ENCODE measurements around the gene BATF3. TPM values are rescaled to one million over a fixed set of nuclear protein-coding genes. Genes with fewer than 3 reads are reported as not detected.
"Not testable (repeated sequence)": the region's sequence is repeated elsewhere in the genome, so short reads cannot be mapped to it uniquely, and the experiment has no call there.

The BATF3 gene
- total RNA-seq, 2 experiments from 2014 or later, result 314 to 320 TPM

DNA sequence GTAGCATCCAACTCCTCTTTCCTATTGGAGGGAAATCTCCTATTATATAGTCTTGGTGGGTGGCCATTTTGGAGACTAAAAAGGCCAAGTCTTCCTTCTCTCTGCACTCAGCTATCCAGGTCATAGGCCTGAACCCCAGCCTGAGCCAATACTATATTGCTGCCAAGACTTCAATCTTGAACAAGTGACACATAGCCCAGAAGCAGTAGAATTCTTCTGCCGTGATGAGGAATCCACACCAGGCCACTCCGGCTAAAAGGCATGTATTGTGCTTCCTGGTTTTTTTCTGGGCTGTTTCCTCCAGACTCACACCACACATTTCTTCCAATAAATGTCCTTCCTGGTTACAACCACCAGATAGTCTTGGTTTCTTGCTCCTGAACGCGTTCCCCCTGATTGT, 48.1 kb downstream of the BATF3 start:
- CTCF ChIA-PET, result interaction anchor here (0.7 to 3.3 kb wide), 3 partner anchors 13 to 195 kb away, joined by 3 to 13 read pairs (median 5); no protein-coding TSS in a partner anchor
- intact Hi-C loops (cut with micrococcal nuclease), result no loop called here
- no peak overlapping the region for H3K27ac Mint-ChIP-seq

DNA sequence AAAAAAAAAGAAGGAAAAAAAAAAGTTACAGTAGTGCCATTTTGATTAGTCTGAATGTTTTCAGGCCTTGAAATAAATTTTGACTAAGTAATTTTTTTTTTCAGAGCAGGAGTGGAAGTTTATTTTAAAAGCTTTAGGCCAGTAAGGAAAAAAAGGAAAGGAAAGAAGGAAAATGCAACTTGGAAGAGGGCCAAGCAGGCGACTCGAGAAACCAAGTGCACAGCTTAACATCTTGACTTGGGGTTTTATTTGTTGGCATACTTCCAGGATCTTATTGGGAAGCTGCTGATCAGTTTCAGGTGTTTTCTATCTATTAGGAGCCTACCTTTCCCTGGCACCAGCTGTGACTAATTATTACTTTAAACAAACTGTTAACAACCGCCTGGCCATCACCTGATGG, 49.4 kb downstream of the BATF3 start:
- ChIA-PET POLR2A (no interaction called here), CTCF (no interaction called here)
- DNase-seq, result no peak
- intact Hi-C loops (cut with micrococcal nuclease), result no loop called here
- Mint-ChIP-seq H3K9me3 (no peaks in the 10 kb centered on the region), H3K4me1 (ENCODE audit: low read depth) (no peaks in the 10 kb centered on the region), H3K27ac (no peak overlapping the region), H3K36me3 (no peaks in the 10 kb centered on the region), H3K4me3 (no peak overlapping the region), H3K27me3 (peaks cover 7% of the 10 kb centered on the region)

More for the DNA sequence above, 48.1 kb downstream of the BATF3 start:
- H3K4me1 Mint-ChIP-seq (ENCODE audit: low read depth), result no peaks in the 10 kb centered on the region
- no peak for DNase-seq
- no peaks in the 10 kb centered on the region for H3K9me3 Mint-ChIP-seq
- POLR2A ChIA-PET, result no interaction called here
- H3K36me3 Mint-ChIP-seq, result no peaks in the 10 kb centered on the region
- no peak overlapping the region for H3K4me3 Mint-ChIP-seq
- H3K27me3 Mint-ChIP-seq, result peaks cover 7% of the 10 kb centered on the region

DNA sequence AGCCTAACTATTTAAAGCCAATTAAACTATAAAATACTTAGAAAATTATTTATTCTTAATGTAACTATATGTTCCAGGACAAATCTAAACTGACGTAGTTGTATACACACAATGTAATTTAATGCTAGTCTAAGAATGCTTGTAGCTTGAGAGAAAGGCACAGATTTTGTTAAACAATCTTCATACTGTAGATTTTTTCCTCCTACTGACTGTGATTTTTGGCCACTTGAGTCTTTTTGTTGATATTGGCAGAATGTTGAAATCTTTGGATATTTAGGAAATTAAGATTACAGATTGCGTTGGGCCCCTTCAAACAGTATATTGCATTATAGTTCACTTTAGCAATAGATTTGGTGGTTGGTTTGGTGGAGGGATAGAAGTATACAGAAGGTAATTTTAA, 50.6 kb downstream of the BATF3 start:
- ChIA-PET POLR2A (no interaction called here), CTCF (no interaction called here)
- Mint-ChIP-seq H3K36me3 (no peaks in the 10 kb centered on the region), H3K4me3 (no peak overlapping the region), H3K9me3 (no peaks in the 10 kb centered on the region), H3K4me1 (ENCODE audit: low read depth) (no peaks in the 10 kb centered on the region), H3K27me3 (peaks cover 3% of the 10 kb centered on the region), H3K27ac (no peak overlapping the region)
- DNase-seq, result no peak
- intact Hi-C loops (cut with micrococcal nuclease), result no loop called here

DNA sequence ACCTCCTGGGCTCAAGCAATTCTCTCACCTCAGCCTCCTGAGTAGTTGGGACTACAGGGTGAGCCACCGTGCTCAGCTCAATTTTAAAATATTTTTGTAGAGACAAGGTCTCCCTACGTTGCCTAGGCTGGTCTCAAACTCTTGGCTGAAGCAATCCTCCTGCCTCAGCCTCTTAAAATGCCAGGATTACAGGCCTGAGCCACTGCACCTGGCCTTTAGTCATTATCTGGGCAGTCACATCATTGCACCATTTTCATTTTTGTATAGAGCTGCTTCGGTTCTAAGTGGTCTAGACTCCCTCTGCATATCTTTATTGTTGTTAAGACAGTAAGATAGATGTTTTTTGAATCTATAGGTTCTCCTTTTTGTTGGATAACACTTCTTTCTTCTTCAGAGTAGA, 51.2 kb downstream of the BATF3 start:
- DNase-seq, result no peak
- Mint-ChIP-seq H3K4me3 (no peak overlapping the region), H3K36me3 (no peaks in the 10 kb centered on the region), H3K27me3 (peaks cover 3% of the 10 kb centered on the region), H3K27ac (no peak overlapping the region), H3K9me3 (no peaks in the 10 kb centered on the region), H3K4me1 (ENCODE audit: low read depth) (no peaks in the 10 kb centered on the region)
- ChIA-PET CTCF (interaction anchor here (1.0 to 1.1 kb wide), 2 partner anchors 17 to 172 kb away, joined by 3 read pairs; no protein-coding TSS in a partner anchor), POLR2A (no interaction called here)
- intact Hi-C loops (cut with micrococcal nuclease), result no loop called here

DNA sequence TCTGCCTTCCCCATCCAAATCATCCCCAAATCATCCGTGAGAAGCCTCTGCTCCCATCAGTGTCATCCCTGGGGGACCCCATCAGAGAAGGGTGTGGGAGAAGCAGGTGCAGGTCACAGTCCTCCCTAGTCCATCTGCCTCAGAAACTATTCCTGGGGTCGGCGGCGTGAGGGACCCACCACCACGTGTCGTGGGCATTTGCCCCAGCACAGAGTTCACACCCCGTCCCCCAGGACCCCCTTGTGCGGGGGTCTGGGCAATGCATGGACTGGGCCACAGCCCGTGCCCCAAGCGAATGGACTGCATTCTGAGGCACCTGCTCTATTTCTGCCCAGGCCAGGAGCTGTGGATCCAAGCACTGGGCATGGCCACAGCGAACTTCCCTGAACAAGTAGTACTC, 52.6 kb downstream of the BATF3 start:
- POLR2A ChIA-PET, result no interaction called here
- Mint-ChIP-seq H3K27me3 (peaks cover 2% of the 10 kb centered on the region), H3K27ac (no peak overlapping the region), H3K36me3 (no peaks in the 10 kb centered on the region), H3K9me3 (no peaks in the 10 kb centered on the region), H3K4me3 (no peak overlapping the region), H3K4me1 (ENCODE audit: low read depth) (no peaks in the 10 kb centered on the region)
- CTCF ChIA-PET, result no interaction called here
- no peak for DNase-seq
- intact Hi-C loops (cut with micrococcal nuclease), result no loop called here

DNA sequence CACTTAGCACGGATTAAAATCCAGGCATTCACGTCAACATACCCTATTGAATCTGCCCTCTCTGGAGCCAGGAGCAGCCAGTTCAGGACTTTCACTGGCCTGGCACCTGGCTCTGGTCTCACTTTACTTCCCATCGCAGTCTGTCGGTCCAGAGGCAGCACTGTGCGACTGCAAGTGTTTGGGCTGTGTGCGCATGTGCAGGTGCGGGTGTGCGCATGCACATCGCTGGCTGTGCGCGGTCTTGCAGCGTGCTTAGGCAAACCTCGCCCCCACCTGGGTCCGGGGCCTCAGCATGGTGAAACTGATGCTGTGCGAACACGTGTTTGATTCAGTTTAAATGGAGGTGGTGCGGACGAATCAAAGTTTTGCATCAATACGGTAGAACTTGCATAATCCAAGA, 53.1 kb downstream of the BATF3 start:
- H3K9me3 Mint-ChIP-seq, result no peaks in the 10 kb centered on the region
- H3K4me1 Mint-ChIP-seq (ENCODE audit: low read depth), result no peaks in the 10 kb centered on the region
- ChIA-PET POLR2A (no interaction called here), CTCF (no interaction called here)
- no peak overlapping the region for H3K4me3 Mint-ChIP-seq
- DNase-seq, result no peak
- H3K27ac Mint-ChIP-seq, result no peak overlapping the region
- intact Hi-C loops (cut with micrococcal nuclease), result no loop called here
- H3K27me3 Mint-ChIP-seq, result peaks cover 2% of the 10 kb centered on the region
- H3K36me3 Mint-ChIP-seq, result no peaks in the 10 kb centered on the region

DNA sequence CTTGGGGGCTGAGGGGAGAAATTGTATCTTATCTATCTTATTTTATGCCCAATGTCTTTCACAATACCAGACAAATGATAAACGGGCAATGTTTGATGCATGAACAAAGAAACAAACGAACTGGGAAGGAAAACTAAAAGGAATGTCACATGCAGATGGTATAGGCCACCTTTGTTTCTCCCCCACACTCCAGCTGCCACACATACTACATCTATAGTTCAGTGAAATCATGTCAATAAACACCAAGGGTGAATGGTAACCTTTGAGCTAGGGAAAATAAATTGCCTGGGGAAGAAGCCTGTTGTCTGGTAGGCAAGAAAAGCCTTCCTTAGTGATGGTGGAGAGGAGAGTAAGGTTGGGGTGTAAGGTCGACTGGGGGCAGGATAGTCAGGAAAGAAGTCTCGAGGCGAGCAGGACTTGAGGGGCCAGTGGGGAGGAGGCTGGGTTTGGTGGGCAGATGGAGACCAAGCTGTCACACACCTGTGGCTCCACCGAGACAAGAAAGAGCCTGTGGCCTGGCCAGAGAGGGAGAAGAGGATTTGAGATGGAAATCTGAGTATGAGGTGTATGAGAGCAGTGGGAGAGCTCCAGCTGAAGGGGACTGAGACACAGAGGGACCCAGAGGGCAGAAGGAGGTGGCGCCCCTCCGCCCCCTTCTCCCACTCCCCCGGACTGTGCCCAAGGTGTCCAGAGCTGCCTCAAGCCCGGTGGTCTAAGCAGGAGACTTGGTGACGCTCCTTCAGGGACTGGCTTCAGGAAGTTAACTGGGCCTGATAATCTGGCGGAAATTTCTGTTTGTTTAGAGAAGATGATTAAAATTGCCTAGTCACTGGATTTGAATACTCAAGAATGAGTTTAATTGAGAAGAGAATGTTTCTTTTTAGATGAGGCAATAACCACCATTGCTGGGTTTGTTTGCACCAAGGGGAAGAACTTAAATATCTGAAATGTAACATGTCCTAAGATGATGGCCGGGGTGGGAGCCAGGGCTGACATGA, 53.8 kb downstream of the BATF3 start:
- POLR2A ChIA-PET, result no interaction called here
- Mint-ChIP-seq H3K9me3 (peaks cover under 1% of the 10 kb centered on the region), H3K4me1 (ENCODE audit: low read depth) (no peaks in the 10 kb centered on the region), H3K36me3 (no peaks in the 10 kb centered on the region), H3K27ac (no peak overlapping the region), H3K4me3 (no peak overlapping the region), H3K27me3 (peaks cover 6% of the 10 kb centered on the region)
- CTCF ChIA-PET, result interaction anchor here (1.2 kb wide), 1 partner anchor 19 kb away, joined by 4 read pairs; no protein-coding TSS in a partner anchor
- intact Hi-C loops (cut with micrococcal nuclease), result no loop called here
- DNase-seq, result no peak

DNA sequence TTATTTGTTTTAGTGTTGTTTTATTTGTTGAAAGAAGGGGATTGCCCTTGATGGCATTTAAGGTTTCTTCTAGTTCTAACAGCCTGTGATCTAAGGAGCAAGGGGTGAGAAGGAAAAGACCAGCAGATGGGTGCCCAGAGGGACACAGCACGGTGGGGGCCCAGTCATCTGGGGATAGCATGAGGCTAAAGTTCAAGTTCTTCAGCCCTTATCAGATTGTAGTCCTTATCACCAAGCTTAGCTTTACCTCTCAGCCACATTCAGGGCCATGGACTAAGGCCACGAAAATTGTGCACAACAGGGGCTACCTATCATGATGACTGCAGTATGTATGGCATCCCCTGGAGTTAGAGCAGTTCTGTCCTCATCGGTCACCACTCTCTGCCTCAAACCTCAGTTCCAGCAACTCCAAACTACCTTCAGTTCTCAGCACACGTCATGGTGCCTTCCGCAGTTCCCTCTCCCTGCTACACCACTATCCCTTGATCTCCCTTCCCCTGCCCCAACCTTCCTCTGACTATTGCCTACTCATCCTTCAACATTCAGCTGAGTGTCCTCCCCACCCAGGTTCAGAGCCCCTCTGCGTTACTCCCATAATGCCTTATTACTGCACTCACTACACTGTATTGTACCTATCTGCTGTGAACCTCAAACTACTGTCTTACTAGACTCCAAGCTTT, 54.6 kb downstream of the BATF3 start:
- H3K9me3 Mint-ChIP-seq, result peaks cover 5% of the 10 kb centered on the region
- peaks cover 6% of the 10 kb centered on the region for H3K27me3 Mint-ChIP-seq
- ChIA-PET CTCF (interaction anchor here (1.2 kb wide), 1 partner anchor 20 kb away, joined by 4 read pairs; no protein-coding TSS in a partner anchor), POLR2A (no interaction called here)
- no peak overlapping the region for H3K27ac Mint-ChIP-seq
- H3K36me3 Mint-ChIP-seq, result no peaks in the 10 kb centered on the region
- DNase-seq, result no peak
- H3K4me3 Mint-ChIP-seq, result no peak overlapping the region
- intact Hi-C loops (cut with micrococcal nuclease), result no loop called here
- H3K4me1 Mint-ChIP-seq (ENCODE audit: low read depth), result no peaks in the 10 kb centered on the region

DNA sequence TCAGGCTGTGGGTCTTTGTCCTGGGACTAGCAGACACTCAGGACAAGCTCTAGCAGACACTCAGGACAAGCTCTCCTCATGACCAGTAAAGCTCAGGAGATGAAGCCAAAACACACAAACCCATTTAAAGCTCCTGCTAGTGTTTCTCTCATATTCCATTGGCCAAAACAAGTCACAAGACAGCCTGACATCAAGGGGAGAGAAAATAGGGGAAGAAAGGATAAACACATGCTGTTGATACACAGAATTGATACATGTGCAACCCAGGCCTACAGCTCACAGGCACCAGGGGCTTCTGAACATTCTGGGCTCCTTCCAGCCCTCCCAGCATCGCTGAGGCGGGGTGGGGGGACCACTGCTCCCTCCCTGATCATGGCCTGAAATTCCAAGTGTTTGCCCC, 55.8 kb downstream of the BATF3 start:
- Mint-ChIP-seq H3K36me3 (no peaks in the 10 kb centered on the region), H3K4me3 (no peak overlapping the region), H3K4me1 (ENCODE audit: low read depth) (no peaks in the 10 kb centered on the region), H3K9me3 (peaks cover 5% of the 10 kb centered on the region), H3K27me3 (peaks cover 7% of the 10 kb centered on the region), H3K27ac (no peak overlapping the region)
- ChIA-PET CTCF (no interaction called here), POLR2A (no interaction called here)
- DNase-seq, result no peak
- intact Hi-C loops (cut with micrococcal nuclease), result no loop called here

DNA sequence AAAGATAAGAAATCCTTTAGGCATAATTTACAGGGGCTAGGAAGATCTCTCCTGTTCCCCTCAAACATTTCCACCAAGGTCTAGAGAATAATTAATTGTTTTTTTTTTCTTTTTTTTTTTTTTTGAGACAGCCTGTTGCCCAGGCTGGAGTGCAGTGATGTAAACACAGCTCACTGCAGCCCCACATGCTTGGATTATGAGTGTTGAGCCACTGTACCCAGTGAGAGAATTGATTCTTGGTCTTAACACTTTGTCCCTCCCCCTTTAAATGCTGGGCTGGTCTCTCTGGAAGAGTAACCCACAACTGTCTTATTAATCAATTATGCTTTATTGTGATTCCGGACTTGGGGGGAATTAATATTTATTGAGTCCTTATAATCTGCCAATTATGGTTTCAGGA, 57.7 kb downstream of the BATF3 start:
- H3K4me3 Mint-ChIP-seq, result no peak overlapping the region

DNA sequence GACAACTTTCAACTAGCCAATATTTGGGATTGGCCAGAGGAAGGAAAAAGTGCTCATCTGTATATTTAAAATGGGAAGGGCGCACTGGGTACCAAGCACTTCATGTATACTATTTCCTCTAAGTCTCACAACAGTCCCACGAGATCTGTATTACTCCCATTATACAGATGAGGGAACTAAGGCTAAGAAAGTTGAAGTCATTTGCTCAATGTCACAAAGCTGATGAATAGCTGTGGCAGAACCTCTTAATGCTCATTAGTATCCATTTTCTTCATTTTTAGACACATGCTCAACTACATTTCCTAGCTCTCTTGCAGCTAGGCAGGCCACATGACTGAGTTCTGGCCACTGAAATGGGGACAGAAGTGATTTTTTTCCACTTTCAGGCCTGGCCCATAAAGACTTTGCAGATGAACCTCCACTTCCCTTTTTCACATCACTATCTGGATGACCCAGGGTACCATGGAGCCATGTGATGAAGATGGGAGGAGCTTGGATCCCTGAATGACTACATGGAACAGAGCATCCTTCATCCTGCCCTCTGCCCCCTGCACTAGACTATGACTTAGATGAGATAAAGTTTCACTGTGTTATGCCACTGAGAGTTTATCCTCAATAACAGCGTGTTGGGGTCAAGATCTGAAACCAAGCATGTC, 59.3 kb downstream of the BATF3 start:
- Mint-ChIP-seq H3K36me3 (no peaks in the 10 kb centered on the region), H3K4me3 (no peak overlapping the region), H3K27ac (no peak overlapping the region), H3K27me3 (peaks cover 6% of the 10 kb centered on the region), H3K4me1 (ENCODE audit: low read depth) (peaks cover 26% of the 10 kb centered on the region), H3K9me3 (peaks cover 5% of the 10 kb centered on the region)
- DNase-seq, result no peak
- ChIA-PET POLR2A (no interaction called here), CTCF (interaction anchor here (0.7 to 2.7 kb wide), 5 partner anchors 10 to 109 kb away, joined by 3 to 8 read pairs (median 5); no protein-coding TSS in a partner anchor)
- intact Hi-C loops (cut with micrococcal nuclease), result no loop called here

More for the DNA sequence above, 57.7 kb downstream of the BATF3 start:
- Mint-ChIP-seq H3K4me1 (ENCODE audit: low read depth) (peaks cover 10% of the 10 kb centered on the region), H3K27me3 (peaks cover 6% of the 10 kb centered on the region), H3K9me3 (peaks cover 5% of the 10 kb centered on the region), H3K36me3 (no peaks in the 10 kb centered on the region), H3K27ac (no peak overlapping the region)
- intact Hi-C loops (cut with micrococcal nuclease), result no loop called here
- CTCF ChIA-PET, result interaction anchor here (1.0 to 1.5 kb wide), 3 partner anchors 23 to 186 kb away, joined by 3 to 7 read pairs (median 4); no protein-coding TSS in a partner anchor
- no peak for DNase-seq
- POLR2A ChIA-PET, result no interaction called here

DNA sequence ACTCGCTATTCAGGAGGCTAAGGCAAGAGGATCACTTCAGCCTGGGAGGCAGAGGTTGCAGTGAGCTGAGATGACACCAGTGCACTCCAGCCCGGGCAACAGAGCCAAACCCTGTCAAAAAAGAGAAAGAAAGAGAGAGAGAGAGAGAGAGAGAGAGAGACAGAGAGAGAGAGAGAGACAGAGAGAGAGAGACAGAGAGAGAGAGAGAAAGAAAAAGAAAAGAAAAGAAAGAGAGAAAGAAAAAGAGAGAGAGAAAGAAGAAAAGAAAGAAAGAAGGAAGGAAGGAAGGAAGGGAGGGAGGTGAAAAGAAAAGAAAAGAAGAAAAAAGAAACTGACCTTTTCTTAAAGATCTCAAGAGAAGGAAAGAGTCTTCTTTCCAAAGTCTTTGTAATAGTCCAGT, 60.1 kb downstream of the BATF3 start:
- CTCF ChIA-PET, result interaction anchor here (1.1 to 2.7 kb wide), 2 partner anchors 25 to 180 kb away, joined by 3 to 8 read pairs; no protein-coding TSS in a partner anchor
- intact Hi-C loops (cut with micrococcal nuclease); H3K36me3 Mint-ChIP-seq; POLR2A ChIA-PET; DNase-seq; H3K4me3 Mint-ChIP-seq; H3K27ac Mint-ChIP-seq; H3K27me3 Mint-ChIP-seq: not testable (repeated sequence)
- Mint-ChIP-seq H3K4me1 (ENCODE audit: low read depth) (peaks cover 33% of the 10 kb centered on the region), H3K9me3 (peaks cover 10% of the 10 kb centered on the region)
